ENCODE results near the gene CLMP. TPM values are rescaled to one million over a fixed set of nuclear protein-coding genes. Genes with fewer than 3 reads are reported as not detected.

The CLMP gene
- total RNA-seq, 1 donor from 2014 or later: 3.4 TPM

- Histone ChIP-seq H3K27ac (replicated peaks) (no peak overlapping the region), H3K36me3 (no peaks in the 10 kb centered on the region), H3K4me1 (peaks cover 5% of the 10 kb centered on the region), H3K9me3 (replicated peaks) (no peaks in the 10 kb centered on the region), H3K4me3 (no peak overlapping the region), H3K27me3 (ENCODE audit: low read depth) (no peaks in the 10 kb centered on the region)
- peak; percentile 32 for DNase-seq
- no peak for TF ChIP-seq CTCF (IDR thresholded peaks at IDR 0.05; ENCODE audit: borderline replicate concordance)
- intact Hi-C loops (cut with micrococcal nuclease): no loop called here
These were observed 43.2 kb upstream of the CLMP start for GRCh38 chr11:123238297-123238696.

- Histone ChIP-seq H3K4me1 (peaks cover 9% of the 10 kb centered on the region), H3K27me3 (ENCODE audit: low read depth) (no peaks in the 10 kb centered on the region), H3K9me3 (replicated peaks) (no peaks in the 10 kb centered on the region), H3K4me3 (no peak overlapping the region), H3K27ac (replicated peaks) (no peak overlapping the region), H3K36me3 (no peaks in the 10 kb centered on the region)
- no peak for DNase-seq
- no peak for TF ChIP-seq CTCF (IDR thresholded peaks at IDR 0.05; ENCODE audit: borderline replicate concordance)
- intact Hi-C loops (cut with micrococcal nuclease): no loop called here
These were observed 41.8 kb upstream of the CLMP start for GRCh38 chr11:123236879-123237278.

GRCh38 chr11:123235656-123236261, 40.7 kb upstream of the CLMP start:
- intact Hi-C loops (cut with micrococcal nuclease): no loop called here
- Histone ChIP-seq H3K27ac (replicated peaks) (peak overlapping the region; percentile 36), H3K4me3 (peak overlapping the region; percentile 0), H3K27me3 (ENCODE audit: low read depth) (peaks cover 7% of the 10 kb centered on the region), H3K4me1 (peaks cover 9% of the 10 kb centered on the region), H3K36me3 (no peaks in the 10 kb centered on the region), H3K9me3 (replicated peaks) (no peaks in the 10 kb centered on the region)
- TF ChIP-seq CTCF (IDR thresholded peaks at IDR 0.05; ENCODE audit: borderline replicate concordance): no peak
- DNase-seq: no peak

GRCh38 chr11:123235117-123235655, 40.1 kb upstream of the CLMP start:
- TF ChIP-seq CTCF (IDR thresholded peaks at IDR 0.05; ENCODE audit: borderline replicate concordance): peak; percentile 58
- no peaks in the 10 kb centered on the region for H3K9me3 ChIP-seq (replicated peaks)
- H3K27ac ChIP-seq (replicated peaks): peak overlapping the region; percentile 36
- peak overlapping the region; percentile 0 for H3K4me3 ChIP-seq
- H3K4me1 ChIP-seq: peaks cover 9% of the 10 kb centered on the region
- no peaks in the 10 kb centered on the region for H3K36me3 ChIP-seq
- H3K27me3 ChIP-seq (ENCODE audit: low read depth): peaks cover 11% of the 10 kb centered on the region
- DNase-seq: peak; percentile 48
- intact Hi-C loops (cut with micrococcal nuclease): no loop called here

GRCh38 chr11:123233975-123234334, 38.9 kb upstream of the CLMP start:
- no peak for DNase-seq
- no peak for TF ChIP-seq CTCF (IDR thresholded peaks at IDR 0.05; ENCODE audit: borderline replicate concordance)
- Histone ChIP-seq H3K36me3 (no peaks in the 10 kb centered on the region), H3K27ac (replicated peaks) (no peak overlapping the region), H3K27me3 (ENCODE audit: low read depth) (peaks cover 24% of the 10 kb centered on the region), H3K4me3 (no peak overlapping the region), H3K9me3 (replicated peaks) (no peaks in the 10 kb centered on the region), H3K4me1 (peaks cover 9% of the 10 kb centered on the region)
- intact Hi-C loops (cut with micrococcal nuclease): no loop called here
